Vagina (tissue), 2 donors: ENCODE results near the gene PTPRK. TPM values are rescaled to one million over a fixed set of nuclear protein-coding genes. Genes with fewer than 3 reads are reported as not detected.

Source experiments
- DNase-seq, 2 donors: peaks; one replicate each; pipeline ENCODE4 v3.0.0-alpha.2; 2017; ENCODE audit errors: extremely low spot score in 2 of 2
- H3K27ac ChIP-seq: fragments of 200-600 bp; sonication (generic); one replicate; pipeline ENCODE4 v1.5.1; 2019
- H3K27me3 ChIP-seq: fragments of 200-600 bp; sonication (generic); one replicate; pipeline ENCODE4 v1.5.1; 2019
- H3K36me3 ChIP-seq, 2 donors: fragments of 200-600 bp; sonication (generic); one replicate each; pipeline ENCODE4 v1.5.1; 2017 to 2019
- H3K4me1 ChIP-seq: fragments of 200-600 bp; sonication (generic); one replicate; pipeline ENCODE4 v1.5.1; 2019
- H3K4me3 ChIP-seq, 2 donors: fragments of 200-600 bp; sonication (generic); 1 replicate in 1 of 2; 2 replicates in 1 of 2; pipeline ENCODE4 v1.5.1; 2016 to 2019
- H3K9me3 ChIP-seq: fragments of 200-600 bp; sonication (generic); one replicate; pipeline ENCODE4 v1.5.1; 2019
- CTCF ChIP-seq, 3 experiments: fragments of 450-650 bp in 2 of 3; fragments of 200-600 bp in 1 of 3; sonication (generic) in 1 of 3; IDR thresholded peaks; one replicate each; pipeline ENCODE4 v1.5.1; 2017 to 2019; ENCODE audit warnings: antibody characterized with exemption in 3 of 3, mild to moderate bottlenecking in 2 of 3, moderate library complexity in 2 of 3
- POLR2A ChIP-seq, 2 donors: fragments of 450-650 bp; IDR thresholded peaks; one replicate each; pipeline ENCODE4 v1.6.1; 2017; ENCODE audit warnings: antibody characterized with exemption in 2 of 2, mild to moderate bottlenecking in 2 of 2, moderate library complexity in 2 of 2
- POLR2AphosphoS5 ChIP-seq, 2 donors: sonication (generic); formaldehyde crosslinking; IDR thresholded peaks; one replicate each; pipeline ENCODE4 v1.9.0; 2017; ENCODE audit warnings: antibody characterized with exemption in 2 of 2, mild to moderate bottlenecking in 2 of 2, low read depth in 1 of 2; ENCODE audit not compliant: insufficient read depth in 1 of 2
- intact Hi-C: fragments of 100-400 bp; cut with DNase I; formaldehyde crosslinking; loops from one replicate; pipeline ENCODE4 v1.15.1; 2023
- total RNA-seq: library from RNA; depleted of rRNA; stranded (reverse); fragments of >200 nt; gene quantifications from one replicate; pipeline ENCODE4 v1.2.3, GENCODE V29; 2016

PTPRK gene
- total RNA-seq, 1 donor from 2014 or later, result 82.5 TPM

GRCh38 chr6:127924440-127924839, 596.0 kb downstream of the PTPRK start:
- H3K36me3 ChIP-seq, result no peaks in the 10 kb centered on the region
- no peaks in the 10 kb centered on the region for H3K4me1 ChIP-seq
- intact Hi-C loops, result no loop called here
- H3K27me3 ChIP-seq, result no peaks in the 10 kb centered on the region
- no peak overlapping the region for H3K4me3 ChIP-seq
- H3K27ac ChIP-seq, result no peak overlapping the region
- TF ChIP-seq POLR2AphosphoS5 (IDR thresholded peaks at IDR 0.05; ENCODE audit: insufficient read depth in 1 of 2, low read depth in 1 of 2) (no peak), CTCF (IDR thresholded peaks at IDR 0.05) (no peak), POLR2A (IDR thresholded peaks at IDR 0.05) (no peak)
- no peak for DNase-seq
- H3K9me3 ChIP-seq, result no peaks in the 10 kb centered on the region

- Histone ChIP-seq H3K9me3 (no peaks in the 10 kb centered on the region), H3K36me3 (no peaks in the 10 kb centered on the region), H3K27ac (no peak overlapping the region), H3K4me3 (no peak overlapping the region), H3K4me1 (no peaks in the 10 kb centered on the region), H3K27me3 (no peaks in the 10 kb centered on the region)
- intact Hi-C loops, result no loop called here
- TF ChIP-seq CTCF (IDR thresholded peaks at IDR 0.05), result no peak
- TF ChIP-seq POLR2AphosphoS5 (IDR thresholded peaks at IDR 0.05; ENCODE audit: insufficient read depth in 1 of 2, low read depth in 1 of 2), result no peak
- no peak for TF ChIP-seq POLR2A (IDR thresholded peaks at IDR 0.05)
- no peak for DNase-seq
Observed at GRCh38 chr6:127924031-127924430, 596.4 kb downstream of the PTPRK start.

- DNase-seq, result no peak
- intact Hi-C loops, result no loop called here
- H3K9me3 ChIP-seq, result no peaks in the 10 kb centered on the region
- no peaks in the 10 kb centered on the region for H3K36me3 ChIP-seq
- H3K4me3 ChIP-seq, result no peak overlapping the region
- no peaks in the 10 kb centered on the region for H3K4me1 ChIP-seq
- H3K27ac ChIP-seq, result no peak overlapping the region
- TF ChIP-seq POLR2AphosphoS5 (IDR thresholded peaks at IDR 0.05; ENCODE audit: insufficient read depth in 1 of 2, low read depth in 1 of 2), result no peak
- TF ChIP-seq POLR2A (IDR thresholded peaks at IDR 0.05), result no peak
- TF ChIP-seq CTCF (IDR thresholded peaks at IDR 0.05), result no peak
- no peaks in the 10 kb centered on the region for H3K27me3 ChIP-seq
Observed at GRCh38 chr6:127923135-127923534, 597.3 kb downstream of the PTPRK start.

GRCh38 chr6:127921982-127922381, 598.4 kb downstream of the PTPRK start:
- H3K4me3 ChIP-seq, result no peak overlapping the region
- no peak for DNase-seq
- TF ChIP-seq CTCF (IDR thresholded peaks at IDR 0.05) (no peak), POLR2AphosphoS5 (IDR thresholded peaks at IDR 0.05; ENCODE audit: insufficient read depth in 1 of 2, low read depth in 1 of 2) (no peak), POLR2A (IDR thresholded peaks at IDR 0.05) (no peak)
- H3K9me3 ChIP-seq, result no peaks in the 10 kb centered on the region
- no peak overlapping the region for H3K27ac ChIP-seq
- no peaks in the 10 kb centered on the region for H3K36me3 ChIP-seq
- no peaks in the 10 kb centered on the region for H3K27me3 ChIP-seq
- no peaks in the 10 kb centered on the region for H3K4me1 ChIP-seq
- intact Hi-C loops, result no loop called here

GRCh38 chr6:127920804-127921203, 599.6 kb downstream of the PTPRK start:
- no peak overlapping the region for H3K4me3 ChIP-seq
- no peaks in the 10 kb centered on the region for H3K27me3 ChIP-seq
- TF ChIP-seq CTCF (IDR thresholded peaks at IDR 0.05), result no peak
- TF ChIP-seq POLR2AphosphoS5 (IDR thresholded peaks at IDR 0.05; ENCODE audit: insufficient read depth in 1 of 2, low read depth in 1 of 2), result no peak
- no peak for TF ChIP-seq POLR2A (IDR thresholded peaks at IDR 0.05)
- no peak for DNase-seq
- intact Hi-C loops, result no loop called here
- no peaks in the 10 kb centered on the region for H3K4me1 ChIP-seq
- H3K27ac ChIP-seq, result no peak overlapping the region
- H3K9me3 ChIP-seq, result no peaks in the 10 kb centered on the region
- H3K36me3 ChIP-seq, result no peaks in the 10 kb centered on the region
